ENCODE results near the gene TMEM212.

Gene TMEM212

DNA sequence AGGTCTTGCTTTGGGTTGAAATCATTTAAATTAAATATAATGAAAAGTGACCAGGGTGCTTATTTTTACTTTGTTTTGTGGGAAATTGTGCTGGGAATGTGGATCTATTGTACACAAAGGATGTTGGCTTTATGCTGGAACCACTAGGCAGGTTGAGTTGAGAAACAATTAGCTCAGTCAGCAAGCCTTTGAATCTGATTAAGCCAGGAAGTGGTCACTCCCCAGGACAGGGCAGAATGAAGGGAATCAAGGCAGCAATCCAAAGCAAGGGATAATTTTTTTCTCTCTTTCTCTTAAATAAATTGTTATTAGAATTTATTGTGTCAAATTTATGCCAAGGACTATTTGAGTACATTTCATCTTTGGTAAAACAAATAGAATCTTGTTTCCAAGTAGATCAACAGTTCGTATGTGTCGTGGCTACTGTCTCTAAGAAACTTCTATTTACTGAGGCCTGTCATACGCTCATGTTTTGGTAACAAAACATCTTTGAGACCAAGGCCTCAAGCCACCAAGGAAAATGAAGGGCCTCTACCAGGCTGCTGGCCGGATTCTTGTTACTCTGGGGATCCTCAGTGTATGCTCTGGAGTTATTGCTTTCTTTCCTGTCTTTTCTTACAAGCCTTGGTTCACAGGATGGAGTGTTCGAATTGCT, at the start of gene TMEM212:
Gene TMEM212 (plus strand): TSS at position 486 of the 655 bp plus-strand sequence. CDS start 35 bp downstream, at position 521.
- H3K4me3 ChIP-seq (ENCODE audit: low read depth, low read length) = no peak within 1 kb of the TSS
- TF ChIP-seq, protein P1, sequence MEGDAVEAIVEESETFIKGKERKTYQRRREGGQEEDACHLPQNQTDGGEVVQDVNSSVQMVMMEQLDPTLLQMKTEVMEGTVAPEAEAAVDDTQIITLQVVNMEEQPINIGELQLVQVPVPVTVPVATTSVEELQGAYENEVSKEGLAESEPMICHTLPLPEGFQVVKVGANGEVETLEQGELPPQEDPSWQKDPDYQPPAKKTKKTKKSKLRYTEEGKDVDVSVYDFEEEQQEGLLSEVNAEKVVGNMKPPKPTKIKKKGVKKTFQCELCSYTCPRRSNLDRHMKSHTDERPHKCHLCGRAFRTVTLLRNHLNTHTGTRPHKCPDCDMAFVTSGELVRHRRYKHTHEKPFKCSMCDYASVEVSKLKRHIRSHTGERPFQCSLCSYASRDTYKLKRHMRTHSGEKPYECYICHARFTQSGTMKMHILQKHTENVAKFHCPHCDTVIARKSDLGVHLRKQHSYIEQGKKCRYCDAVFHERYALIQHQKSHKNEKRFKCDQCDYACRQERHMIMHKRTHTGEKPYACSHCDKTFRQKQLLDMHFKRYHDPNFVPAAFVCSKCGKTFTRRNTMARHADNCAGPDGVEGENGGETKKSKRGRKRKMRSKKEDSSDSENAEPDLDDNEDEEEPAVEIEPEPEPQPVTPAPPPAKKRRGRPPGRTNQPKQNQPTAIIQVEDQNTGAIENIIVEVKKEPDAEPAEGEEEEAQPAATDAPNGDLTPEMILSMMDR (IDR thresholded peaks at IDR 0.05; ENCODE audit: borderline replicate concordance, insufficient read depth, low read depth, low read length) = no peak

DNA sequence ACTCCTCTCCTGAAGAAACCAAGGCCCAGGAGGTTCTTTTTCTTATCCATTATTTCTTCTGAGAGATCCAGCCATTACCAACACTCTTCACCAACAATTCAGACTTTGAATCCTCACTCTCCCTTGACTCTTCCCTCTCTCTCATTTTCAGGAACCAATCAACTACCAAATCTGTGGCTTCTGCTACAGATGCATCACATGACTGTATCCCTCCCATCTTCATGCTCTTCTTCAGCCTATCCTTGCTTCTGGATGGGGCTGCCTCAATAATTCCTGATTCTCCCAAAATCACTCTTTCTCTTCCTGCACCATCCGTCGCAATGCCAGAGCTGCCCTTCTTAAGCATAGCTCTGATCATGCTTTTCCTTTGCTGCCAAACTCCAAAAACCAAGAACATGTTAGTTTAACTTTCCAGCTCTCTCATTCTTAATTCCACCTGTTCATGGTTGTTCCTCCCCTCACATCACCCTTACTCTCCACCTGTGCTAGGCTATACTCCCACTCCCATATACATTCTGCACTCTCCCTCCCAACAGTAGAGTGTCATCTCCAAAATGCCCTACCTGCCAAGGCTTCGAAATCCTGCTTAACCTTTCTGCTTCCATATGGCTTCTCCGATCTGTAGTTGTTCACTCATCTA, 46.4 kb upstream of the TMEM212 start:
- TF ChIP-seq, protein P1 (IDR thresholded peaks at IDR 0.05; ENCODE audit: borderline replicate concordance, insufficient read depth, low read depth, low read length) = no peak
- no peak overlapping the region for H3K4me3 ChIP-seq (ENCODE audit: low read depth, low read length)

DNA sequence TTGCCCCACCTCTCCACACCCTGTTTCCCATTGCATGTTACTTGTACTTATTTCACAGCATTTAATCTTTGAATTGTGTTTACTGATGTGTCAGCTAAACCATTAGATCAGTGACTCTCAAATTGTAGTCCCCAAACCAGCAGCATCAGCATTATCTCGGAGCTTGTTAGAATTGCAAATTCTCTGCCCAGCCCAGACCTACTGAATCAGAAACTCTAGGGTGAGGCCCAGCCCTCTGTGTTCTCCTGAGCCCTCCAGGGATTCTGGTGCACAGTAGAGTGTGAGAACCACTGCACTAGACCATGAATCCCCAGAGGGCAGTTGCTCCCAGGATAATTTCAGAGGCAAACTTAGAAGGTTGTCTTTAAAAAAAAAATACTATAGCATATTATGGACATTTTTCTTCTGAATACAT, 45.9 kb upstream of the TMEM212 start:
- no peak overlapping the region for H3K4me3 ChIP-seq (ENCODE audit: low read depth, low read length)
- TF ChIP-seq, protein P1 (IDR thresholded peaks at IDR 0.05; ENCODE audit: borderline replicate concordance, insufficient read depth, low read depth, low read length) = no peak

DNA sequence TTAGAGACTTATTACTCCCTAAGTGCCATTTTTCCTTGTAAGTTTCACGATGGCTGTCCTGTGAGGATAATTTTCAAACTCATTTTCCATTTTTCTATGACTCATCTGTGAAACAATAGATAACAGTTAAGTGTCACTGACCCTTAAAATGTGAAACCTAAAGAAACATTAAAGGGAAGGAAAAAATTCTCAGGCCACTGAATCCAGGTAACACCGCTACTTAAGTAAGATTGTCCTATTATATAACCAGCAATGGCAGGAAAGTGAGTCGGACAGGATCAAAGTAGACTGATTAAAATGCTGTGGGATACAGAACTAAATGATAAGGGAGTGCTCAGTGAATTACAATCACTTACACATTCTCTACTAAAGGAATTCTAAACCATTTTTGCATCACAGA, 45.3 kb upstream of the TMEM212 start:
- no peak overlapping the region for H3K4me3 ChIP-seq (ENCODE audit: low read depth, low read length)
- TF ChIP-seq, protein P1 (IDR thresholded peaks at IDR 0.05; ENCODE audit: borderline replicate concordance, insufficient read depth, low read depth, low read length) = no peak

DNA sequence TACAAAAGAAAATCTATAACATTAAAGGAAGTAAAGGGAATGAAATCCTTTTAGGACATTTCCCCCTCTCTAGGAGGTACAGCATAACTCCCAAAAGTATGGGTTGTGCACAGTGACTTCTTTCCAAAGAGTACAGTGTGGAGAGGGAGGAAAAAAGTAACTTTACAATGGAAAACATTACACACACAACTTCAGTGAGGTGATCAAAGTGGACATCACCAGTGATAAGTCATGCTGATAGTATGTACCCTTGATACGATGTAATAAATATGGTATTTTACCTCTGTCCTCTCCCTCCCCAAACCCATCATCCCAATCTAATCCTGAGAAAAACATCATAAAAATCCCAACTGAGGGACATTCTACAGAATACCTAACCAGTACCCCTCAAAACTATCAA, 43.6 kb upstream of the TMEM212 start:
- TF ChIP-seq, protein P1 (IDR thresholded peaks at IDR 0.05; ENCODE audit: borderline replicate concordance, insufficient read depth, low read depth, low read length) = no peak
- no peak overlapping the region for H3K4me3 ChIP-seq (ENCODE audit: low read depth, low read length)

DNA sequence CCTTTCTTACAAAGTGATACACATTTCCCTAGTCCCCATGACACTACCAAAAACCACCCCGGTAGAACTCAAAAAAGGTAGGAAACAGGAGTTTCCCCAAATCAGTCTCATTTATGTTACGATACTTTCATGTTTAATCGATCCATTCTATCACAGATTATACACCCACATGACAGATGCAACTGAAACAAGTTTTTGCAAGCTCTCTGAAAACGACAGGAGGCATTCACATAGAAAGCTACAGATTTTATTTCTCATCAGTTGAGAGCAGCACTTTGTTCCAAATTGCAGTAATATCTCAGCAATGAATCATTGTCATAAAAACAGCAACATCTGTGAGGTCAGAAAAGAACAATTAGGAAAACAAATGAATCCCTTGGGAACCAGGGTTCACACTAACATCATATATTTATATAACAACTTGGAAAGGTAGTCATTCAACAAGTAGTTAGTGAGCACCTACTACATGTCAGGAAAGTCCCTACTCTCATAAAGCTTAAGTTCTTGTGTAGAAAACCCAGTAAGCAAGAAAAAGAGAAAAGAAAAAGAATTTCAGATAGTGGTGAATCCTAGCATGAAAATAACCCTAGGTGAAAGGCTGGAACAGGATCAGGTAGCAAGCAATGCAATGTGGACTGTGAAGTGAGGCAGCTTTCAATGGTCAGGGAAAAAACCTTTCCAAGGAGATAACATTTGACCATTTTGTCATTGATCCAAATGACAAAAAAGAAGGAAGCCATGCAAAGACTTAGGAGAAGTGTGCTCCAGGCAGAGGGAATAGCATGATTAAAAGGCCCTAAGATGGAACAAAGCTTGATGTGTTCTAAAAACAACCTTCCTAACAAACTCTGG, 41.2 kb upstream of the TMEM212 start:
- no peak overlapping the region for H3K4me3 ChIP-seq (ENCODE audit: low read depth, low read length)
- TF ChIP-seq, protein P1 (IDR thresholded peaks at IDR 0.05; ENCODE audit: borderline replicate concordance, insufficient read depth, low read depth, low read length) = no peak

All from GM12875 (cell line).